ENCODE results near the gene GP1BB.
"Not testable (repeated sequence)": the region's sequence is repeated elsewhere in the genome, so short reads cannot be mapped to it uniquely, and the experiment has no call there.

GRCh38 chr22:19697871-19698270, 25.5 kb upstream of the GP1BB start:
- TF ChIP-seq POLR2A (IDR thresholded peaks at IDR 0.05): not testable (repeated sequence)
- TF ChIP-seq, protein P1, sequence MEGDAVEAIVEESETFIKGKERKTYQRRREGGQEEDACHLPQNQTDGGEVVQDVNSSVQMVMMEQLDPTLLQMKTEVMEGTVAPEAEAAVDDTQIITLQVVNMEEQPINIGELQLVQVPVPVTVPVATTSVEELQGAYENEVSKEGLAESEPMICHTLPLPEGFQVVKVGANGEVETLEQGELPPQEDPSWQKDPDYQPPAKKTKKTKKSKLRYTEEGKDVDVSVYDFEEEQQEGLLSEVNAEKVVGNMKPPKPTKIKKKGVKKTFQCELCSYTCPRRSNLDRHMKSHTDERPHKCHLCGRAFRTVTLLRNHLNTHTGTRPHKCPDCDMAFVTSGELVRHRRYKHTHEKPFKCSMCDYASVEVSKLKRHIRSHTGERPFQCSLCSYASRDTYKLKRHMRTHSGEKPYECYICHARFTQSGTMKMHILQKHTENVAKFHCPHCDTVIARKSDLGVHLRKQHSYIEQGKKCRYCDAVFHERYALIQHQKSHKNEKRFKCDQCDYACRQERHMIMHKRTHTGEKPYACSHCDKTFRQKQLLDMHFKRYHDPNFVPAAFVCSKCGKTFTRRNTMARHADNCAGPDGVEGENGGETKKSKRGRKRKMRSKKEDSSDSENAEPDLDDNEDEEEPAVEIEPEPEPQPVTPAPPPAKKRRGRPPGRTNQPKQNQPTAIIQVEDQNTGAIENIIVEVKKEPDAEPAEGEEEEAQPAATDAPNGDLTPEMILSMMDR (IDR thresholded peaks at IDR 0.05): not testable (repeated sequence)
